EH (cell line): Measurements from ENCODE around the gene TNXB.
A peak's percentile ranks its signal among the peaks of the same experiment; 100 is the strongest.
"Not testable (repeated sequence)": the region's sequence is repeated elsewhere in the genome, so short reads cannot be mapped to it uniquely, and the experiment has no call there.

ENCODE experiments used
- DNase-seq: peaks from one replicate; pipeline ENCODE4 v3.0.0-alpha.2; 2015; ENCODE audit warnings: low read depth

The TNXB gene

GRCh38 chr6:32085759-32086459 lies 23.2 kb downstream of the TNXB start:
- no peak for DNase-seq

- no peak for DNase-seq
Observed at GRCh38 chr6:32084780-32085179, 24.4 kb downstream of the TNXB start.

GRCh38 chr6:32083812-32084768 lies 25.0 kb downstream of the TNXB start:
- no peak for DNase-seq

- peak; percentile 94 for DNase-seq
Observed at GRCh38 chr6:32082935-32083334, 26.2 kb downstream of the TNXB start.

- no peak for DNase-seq
Observed at GRCh38 chr6:32082478-32082877, 26.7 kb downstream of the TNXB start.

- peak; percentile 97 for DNase-seq
Observed at GRCh38 chr6:32081168-32081990, 27.8 kb downstream of the TNXB start.

GRCh38 chr6:32079566-32080290 lies 29.4 kb downstream of the TNXB start:
- peak; percentile 17 for DNase-seq

GRCh38 chr6:32076321-32076809 lies 32.8 kb downstream of the TNXB start:
- DNase-seq, result peak; percentile 87

GRCh38 chr6:32075781-32076180 lies 33.4 kb downstream of the TNXB start:
- peak; percentile 34 for DNase-seq

GRCh38 chr6:32074996-32075532 lies 34.1 kb downstream of the TNXB start:
- DNase-seq, result peak; percentile 71

GRCh38 chr6:32073613-32074012 lies 35.5 kb downstream of the TNXB start:
- no peak for DNase-seq

- DNase-seq, result no peak
Observed at GRCh38 chr6:32073101-32073500, 36.0 kb downstream of the TNXB start.

GRCh38 chr6:32070814-32071543 lies 38.2 kb downstream of the TNXB start:
- no peak for DNase-seq

GRCh38 chr6:32069878-32070515 lies 39.1 kb downstream of the TNXB start:
- no peak for DNase-seq

- DNase-seq, result no peak
Observed at GRCh38 chr6:32069460-32069859, 39.7 kb downstream of the TNXB start.

- no peak for DNase-seq
Observed at GRCh38 chr6:32068867-32069266, 40.3 kb downstream of the TNXB start.

GRCh38 chr6:32068315-32068714 lies 40.8 kb downstream of the TNXB start:
- DNase-seq, result not testable (repeated sequence)

GRCh38 chr6:32067521-32067920 lies 41.6 kb downstream of the TNXB start:
- not testable (repeated sequence) for DNase-seq

- DNase-seq, result no peak
Observed at GRCh38 chr6:32064706-32065105, 44.4 kb downstream of the TNXB start.
